ENCODE results near the gene PARN.
"Not testable (repeated sequence)": the region's sequence is repeated elsewhere in the genome, so short reads cannot be mapped to it uniquely, and the experiment has no call there.

- not testable (repeated sequence) for TF ChIP-seq POLR2A, CTCF, POLR2AphosphoS5 (IDR thresholded peaks at IDR 0.05)
Observed at GRCh38 chr16:14630620-14631330, 715 bp upstream of the PARN start.

Data from stomach (tissue), 4 donors.